ENCODE measurements around the gene XDH.
A peak's percentile ranks its signal among the peaks of the same experiment; 100 is the strongest.

XDH gene

DNA sequence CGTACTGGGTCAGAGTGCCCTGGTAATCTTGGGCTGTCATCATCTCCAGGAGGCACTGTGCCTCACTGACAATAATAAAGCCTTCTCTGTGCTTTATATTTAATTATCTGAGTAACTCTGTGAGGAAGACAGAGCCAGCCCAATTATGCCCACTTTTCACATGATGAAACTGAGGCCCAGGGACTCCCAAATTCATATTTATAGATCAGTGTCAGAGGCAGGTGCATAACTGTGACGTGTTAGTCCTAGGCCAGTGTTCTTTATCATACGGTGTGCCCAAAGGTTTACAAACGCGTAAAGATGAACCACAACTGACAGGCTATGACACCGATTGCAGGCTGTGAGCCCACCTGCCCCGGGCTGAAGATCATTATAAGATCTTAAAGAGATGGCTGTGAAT, 65.4 kb downstream of the XDH start:
- no peak overlapping the region for H2AFZ ChIP-seq (ENCODE audit: low read length)
- no peak overlapping the region for H2BK120ac ChIP-seq (ENCODE audit: low read depth, low read length)
- no peak overlapping the region for H3K4me2 ChIP-seq (ENCODE audit: insufficient read depth, low read length, poor library complexity, severe bottlenecking)
- H3K79me1 ChIP-seq (ENCODE audit: low read depth, low read length): no peaks in the 10 kb centered on the region
- H2BK5ac ChIP-seq (ENCODE audit: low read length): no peak overlapping the region
- no peak overlapping the region for H3K4ac ChIP-seq (ENCODE audit: low read length)
- H3K27me3 ChIP-seq (ENCODE audit: control insufficient read depth in 3 of 3, insufficient read depth in 3 of 3, low read depth in 1 of 3, low read length in 3 of 3): no peaks in the 10 kb centered on the region
- no peak overlapping the region for H3K18ac ChIP-seq (ENCODE audit: low read length)
- H4K8ac ChIP-seq (ENCODE audit: low read depth, low read length): no peak overlapping the region
- H3K9ac ChIP-seq (ENCODE audit: low read depth, low read length, poor library complexity): no peak overlapping the region
- peaks cover 0 to 6% of the 10 kb centered on the region in 2 donors for H3K4me1 ChIP-seq (ENCODE audit: control insufficient read depth in 2 of 2, insufficient read depth in 1 of 2, low read depth in 1 of 2, low read length in 2 of 2)
- H3K9me3 ChIP-seq (replicated peaks in 1 of 2; ENCODE audit: control insufficient read depth in 2 of 2, insufficient read depth in 1 of 2, low read depth in 1 of 2, low read length in 2 of 2): no peaks in the 10 kb centered on the region
- H4K91ac ChIP-seq (ENCODE audit: low read depth, low read length, poor library complexity): no peak overlapping the region
- no CpG with 5 or more reads among the region's 7 CpGs for WGBS, 2 donors (ENCODE audit: extremely low coverage in 2 of 2, insufficient read length in 2 of 2, insufficient replicate concordance in 1 of 2)
- no peaks in the 10 kb centered on the region for H3K36me3 ChIP-seq (replicated peaks in 1 of 2; ENCODE audit: control insufficient read depth in 2 of 2, insufficient read depth in 2 of 2, low read length in 2 of 2)
- DNase-seq (ENCODE audit: low spot score): no peak
- no peak overlapping the region for H3K14ac ChIP-seq (ENCODE audit: low read length)
- H2BK12ac ChIP-seq (ENCODE audit: low read length): no peak overlapping the region
- H3K27ac ChIP-seq (replicated peaks; ENCODE audit: low read length): no peak overlapping the region
- no peak overlapping the region for H3K23ac ChIP-seq (ENCODE audit: low read depth, low read length, poor library complexity)
- no peak overlapping the region for H2AK5ac ChIP-seq (ENCODE audit: low read depth, low read length)
- H2BK15ac ChIP-seq (ENCODE audit: low read length): no peak overlapping the region
- no peak overlapping the region for H3K4me3 ChIP-seq (ENCODE audit: low read length in 2 of 2)

GRCh38 chr2:31348618-31349017, 65.9 kb downstream of the XDH start:
- H2BK12ac ChIP-seq (ENCODE audit: low read length): no peak overlapping the region
- no peaks in the 10 kb centered on the region for H3K27me3 ChIP-seq (ENCODE audit: control insufficient read depth in 3 of 3, insufficient read depth in 3 of 3, low read depth in 1 of 3, low read length in 3 of 3)
- H3K9ac ChIP-seq (ENCODE audit: low read depth, low read length, poor library complexity): no peak overlapping the region
- no peak overlapping the region for H3K4me2 ChIP-seq (ENCODE audit: insufficient read depth, low read length, poor library complexity, severe bottlenecking)
- no peaks in the 10 kb centered on the region for H3K79me1 ChIP-seq (ENCODE audit: low read depth, low read length)
- no peaks in the 10 kb centered on the region for H3K9me3 ChIP-seq (replicated peaks in 1 of 2; ENCODE audit: control insufficient read depth in 2 of 2, insufficient read depth in 1 of 2, low read depth in 1 of 2, low read length in 2 of 2)
- WGBS, 2 donors (ENCODE audit: extremely low coverage in 2 of 2, insufficient read length in 2 of 2, insufficient replicate concordance in 1 of 2): no CpG with 5 or more reads among the region's 5 CpGs
- no peak overlapping the region for H4K91ac ChIP-seq (ENCODE audit: low read depth, low read length, poor library complexity)
- H3K4ac ChIP-seq (ENCODE audit: low read length): no peak overlapping the region
- no peaks in the 10 kb centered on the region for H3K36me3 ChIP-seq (replicated peaks in 1 of 2; ENCODE audit: control insufficient read depth in 2 of 2, insufficient read depth in 2 of 2, low read length in 2 of 2)
- no peak overlapping the region for H4K8ac ChIP-seq (ENCODE audit: low read depth, low read length)
- H3K27ac ChIP-seq (replicated peaks; ENCODE audit: low read length): no peak overlapping the region
- no peak overlapping the region for H2BK5ac ChIP-seq (ENCODE audit: low read length)
- H3K14ac ChIP-seq (ENCODE audit: low read length): no peak overlapping the region
- no peak overlapping the region for H3K18ac ChIP-seq (ENCODE audit: low read length)
- no peak for DNase-seq (ENCODE audit: low spot score)
- H3K4me1 ChIP-seq (ENCODE audit: control insufficient read depth in 2 of 2, insufficient read depth in 1 of 2, low read depth in 1 of 2, low read length in 2 of 2): peaks cover 0 to 6% of the 10 kb centered on the region in 2 donors
- no peak overlapping the region for H2BK120ac ChIP-seq (ENCODE audit: low read depth, low read length)
- H2BK15ac ChIP-seq (ENCODE audit: low read length): no peak overlapping the region
- H3K4me3 ChIP-seq (ENCODE audit: low read length in 2 of 2): no peak overlapping the region
- no peak overlapping the region for H2AK5ac ChIP-seq (ENCODE audit: low read depth, low read length)
- no peak overlapping the region for H3K23ac ChIP-seq (ENCODE audit: low read depth, low read length, poor library complexity)
- H2AFZ ChIP-seq (ENCODE audit: low read length): no peak overlapping the region

GRCh38 chr2:31347750-31348149, 66.8 kb downstream of the XDH start:
- Histone ChIP-seq H3K79me1 (ENCODE audit: low read depth, low read length) (no peaks in the 10 kb centered on the region), H3K27me3 (ENCODE audit: control insufficient read depth in 3 of 3, insufficient read depth in 3 of 3, low read depth in 1 of 3, low read length in 3 of 3) (no peaks in the 10 kb centered on the region), H2BK12ac (ENCODE audit: low read length) (no peak overlapping the region), H3K4ac (ENCODE audit: low read length) (no peak overlapping the region), H3K4me3 (ENCODE audit: low read length in 2 of 2) (no peak overlapping the region), H4K8ac (ENCODE audit: low read depth, low read length) (no peak overlapping the region), H2AK5ac (ENCODE audit: low read depth, low read length) (no peak overlapping the region), H2BK120ac (ENCODE audit: low read depth, low read length) (no peak overlapping the region), H3K27ac (replicated peaks; ENCODE audit: low read length) (no peak overlapping the region), H3K4me1 (ENCODE audit: control insufficient read depth in 2 of 2, insufficient read depth in 1 of 2, low read depth in 1 of 2, low read length in 2 of 2) (peaks cover 0 to 6% of the 10 kb centered on the region in 2 donors), H4K91ac (ENCODE audit: low read depth, low read length, poor library complexity) (no peak overlapping the region), H3K18ac (ENCODE audit: low read length) (no peak overlapping the region), H2AFZ (ENCODE audit: low read length) (no peak overlapping the region), H3K36me3 (replicated peaks in 1 of 2; ENCODE audit: control insufficient read depth in 2 of 2, insufficient read depth in 2 of 2, low read length in 2 of 2) (no peaks in the 10 kb centered on the region), H3K23ac (ENCODE audit: low read depth, low read length, poor library complexity) (no peak overlapping the region), H2BK15ac (ENCODE audit: low read length) (no peak overlapping the region), H3K4me2 (ENCODE audit: insufficient read depth, low read length, poor library complexity, severe bottlenecking) (no peak overlapping the region), H3K14ac (ENCODE audit: low read length) (no peak overlapping the region), H2BK5ac (ENCODE audit: low read length) (no peak overlapping the region), H3K9ac (ENCODE audit: low read depth, low read length, poor library complexity) (no peak overlapping the region), H3K9me3 (replicated peaks in 1 of 2; ENCODE audit: control insufficient read depth in 2 of 2, insufficient read depth in 1 of 2, low read depth in 1 of 2, low read length in 2 of 2) (no peaks in the 10 kb centered on the region)
- no CpG with 5 or more reads among the region's 9 CpGs for WGBS, 2 donors (ENCODE audit: extremely low coverage in 2 of 2, insufficient read length in 2 of 2, insufficient replicate concordance in 1 of 2)
- DNase-seq (ENCODE audit: low spot score): peak; percentile 6

DNA sequence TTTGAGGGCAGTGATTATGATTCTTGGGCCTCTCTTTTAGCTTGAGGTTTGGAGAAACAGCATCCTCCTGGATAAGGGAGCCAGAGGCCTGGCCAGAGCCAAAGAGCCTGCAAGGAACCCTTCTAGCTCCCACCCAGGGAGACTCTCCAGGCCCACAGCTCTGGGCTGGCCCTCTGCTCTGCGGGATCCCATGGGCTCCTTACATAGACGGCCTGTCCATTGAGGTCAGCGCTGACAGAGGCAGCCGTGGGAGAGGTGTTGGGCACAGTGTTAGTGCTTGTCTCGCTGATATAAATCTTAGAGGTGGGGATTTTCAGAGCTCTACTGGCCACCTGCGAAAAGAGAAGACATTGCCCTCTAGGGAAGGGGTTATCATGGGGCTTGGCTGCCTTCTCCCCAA, 67.2 kb downstream of the XDH start:
- Histone ChIP-seq H3K27ac (replicated peaks; ENCODE audit: low read length) (no peak overlapping the region), H2BK12ac (ENCODE audit: low read length) (no peak overlapping the region), H3K9ac (ENCODE audit: low read depth, low read length, poor library complexity) (no peak overlapping the region), H3K36me3 (replicated peaks in 1 of 2; ENCODE audit: control insufficient read depth in 2 of 2, insufficient read depth in 2 of 2, low read length in 2 of 2) (no peaks in the 10 kb centered on the region), H3K14ac (ENCODE audit: low read length) (no peak overlapping the region), H3K79me1 (ENCODE audit: low read depth, low read length) (no peaks in the 10 kb centered on the region), H3K27me3 (ENCODE audit: control insufficient read depth in 3 of 3, insufficient read depth in 3 of 3, low read depth in 1 of 3, low read length in 3 of 3) (no peaks in the 10 kb centered on the region), H3K4ac (ENCODE audit: low read length) (no peak overlapping the region), H2AK5ac (ENCODE audit: low read depth, low read length) (no peak overlapping the region), H3K4me2 (ENCODE audit: insufficient read depth, low read length, poor library complexity, severe bottlenecking) (no peak overlapping the region), H2AFZ (ENCODE audit: low read length) (no peak overlapping the region), H2BK15ac (ENCODE audit: low read length) (no peak overlapping the region), H3K18ac (ENCODE audit: low read length) (peak overlapping the region; percentile 38), H3K23ac (ENCODE audit: low read depth, low read length, poor library complexity) (no peak overlapping the region), H4K91ac (ENCODE audit: low read depth, low read length, poor library complexity) (no peak overlapping the region), H3K9me3 (replicated peaks in 1 of 2; ENCODE audit: control insufficient read depth in 2 of 2, insufficient read depth in 1 of 2, low read depth in 1 of 2, low read length in 2 of 2) (no peaks in the 10 kb centered on the region), H4K8ac (ENCODE audit: low read depth, low read length) (no peak overlapping the region), H2BK5ac (ENCODE audit: low read length) (peak overlapping the region; percentile 31), H2BK120ac (ENCODE audit: low read depth, low read length) (no peak overlapping the region), H3K4me3 (ENCODE audit: low read length in 2 of 2) (no peak overlapping the region), H3K4me1 (ENCODE audit: control insufficient read depth in 2 of 2, insufficient read depth in 1 of 2, low read depth in 1 of 2, low read length in 2 of 2) (peaks cover 0 to 6% of the 10 kb centered on the region in 2 donors)
- WGBS, 2 donors (ENCODE audit: extremely low coverage in 2 of 2, insufficient read length in 2 of 2, insufficient replicate concordance in 1 of 2): no CpG with 5 or more reads among the region's 6 CpGs
- DNase-seq (ENCODE audit: low spot score): no peak
